Hematopoietic multipotent progenitor cell treated with erythropoietin and hydrocortisone succinate and interleukin-3 and kit ligand, for 8 days (in vitro differentiated cells): Measurements from ENCODE around the gene IGLON5.

Experiments used
- DNase-seq: peaks from one replicate; pipeline ENCODE4 v3.0.0-alpha.2; 2015

Gene IGLON5

DNA sequence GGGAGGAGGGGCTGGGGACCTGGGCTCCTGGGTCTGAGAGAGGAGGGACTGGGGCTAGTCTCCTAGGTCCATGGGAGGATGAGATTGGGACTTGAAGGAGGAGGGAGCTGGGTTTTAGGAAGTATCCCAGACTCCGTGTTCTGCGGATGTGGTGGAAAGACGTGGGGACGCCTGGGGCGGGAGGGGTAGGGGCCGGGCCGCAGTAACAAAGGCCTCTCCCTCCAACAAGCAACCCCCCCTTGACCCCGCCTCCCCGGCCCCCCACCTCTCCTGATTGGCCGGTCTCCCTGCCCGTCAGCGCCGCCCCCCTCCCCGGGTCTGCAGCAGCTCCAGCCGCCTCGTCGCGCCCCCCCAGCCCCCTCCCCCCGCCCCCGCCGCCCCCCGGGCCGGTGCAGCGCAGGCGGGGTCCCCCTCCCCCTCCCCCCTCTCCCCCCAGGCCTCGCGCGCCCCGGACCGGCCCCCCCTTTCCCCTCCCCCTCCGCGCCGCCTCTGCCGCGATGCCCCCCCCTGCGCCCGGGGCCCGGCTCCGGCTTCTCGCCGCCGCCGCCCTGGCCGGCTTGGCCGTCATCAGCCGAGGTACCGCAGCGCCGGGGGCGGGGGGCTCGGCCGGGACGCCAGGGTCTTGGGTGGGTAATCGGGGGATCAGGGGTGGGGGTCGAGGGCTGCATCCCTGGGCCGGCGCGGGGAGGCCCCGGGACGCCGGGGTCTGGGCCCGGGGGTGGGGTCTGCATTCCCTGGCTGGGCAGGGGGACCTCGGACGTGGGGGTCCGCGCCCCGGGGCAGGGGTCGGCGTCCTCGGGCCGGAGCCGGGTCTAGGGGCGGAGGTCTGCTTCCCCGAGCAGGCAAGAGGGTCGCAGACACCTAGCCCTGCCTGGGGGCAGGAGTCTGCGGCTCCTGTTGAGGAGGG is at the start of gene IGLON5:
TSS of gene IGLON5 (plus strand) at position 294 of the 907 bp plus-strand sequence. CDS start at position 498, 204 bp downstream.
- no peak for DNase-seq

DNA sequence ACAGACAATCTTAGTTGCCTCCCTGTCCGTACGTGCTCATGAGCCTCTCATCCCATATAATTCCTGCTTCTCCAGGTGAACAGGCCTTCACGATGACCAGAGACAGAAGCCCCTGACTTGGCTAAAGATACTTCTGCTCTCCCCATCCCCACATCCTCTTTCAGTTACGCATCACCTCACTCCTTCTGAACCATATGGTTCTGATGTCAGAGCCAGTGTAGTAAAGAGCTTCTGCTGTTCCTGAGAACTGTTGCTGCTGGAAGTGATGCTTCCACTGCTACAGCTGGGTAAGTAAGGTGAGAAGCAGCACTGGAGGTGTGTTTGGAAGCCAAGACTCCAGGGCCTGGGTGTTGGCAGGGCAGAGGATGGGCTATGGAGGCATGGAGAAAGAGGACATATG is 47.6 kb upstream of the IGLON5 start:
- DNase-seq = no peak

DNA sequence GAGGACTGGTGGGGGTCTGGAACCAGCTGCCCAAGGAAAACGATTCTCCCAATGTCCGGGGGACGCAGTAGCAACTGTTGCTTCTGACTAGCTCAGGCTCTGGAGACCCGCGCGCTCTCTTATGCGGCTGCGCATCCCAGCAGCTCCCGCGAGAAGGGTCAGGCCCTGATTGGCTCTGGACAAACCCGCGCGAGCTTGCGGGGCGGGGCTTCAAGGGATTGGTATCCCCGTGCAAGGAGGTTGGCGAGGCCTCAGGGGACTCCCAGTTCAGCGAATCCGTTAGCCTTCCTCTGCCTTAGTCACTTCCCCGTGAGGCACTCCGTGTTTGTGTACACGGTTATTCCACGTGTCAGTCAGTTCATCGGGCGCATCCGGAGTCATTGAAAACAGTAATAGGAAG is 40.4 kb upstream of the IGLON5 start:
- DNase-seq = no peak

- DNase-seq = peak; percentile 7
These were observed 39.1 kb upstream of the IGLON5 start for GRCh38 chr19:51272183-51272810.

- no peak for DNase-seq
These were observed 37.2 kb upstream of the IGLON5 start for GRCh38 chr19:51274049-51274770.

- DNase-seq = no peak
These were observed 34.3 kb upstream of the IGLON5 start for GRCh38 chr19:51277112-51277511.

GRCh38 chr19:51282335-51282734 is 29.1 kb upstream of the IGLON5 start:
- DNase-seq = no peak

DNA sequence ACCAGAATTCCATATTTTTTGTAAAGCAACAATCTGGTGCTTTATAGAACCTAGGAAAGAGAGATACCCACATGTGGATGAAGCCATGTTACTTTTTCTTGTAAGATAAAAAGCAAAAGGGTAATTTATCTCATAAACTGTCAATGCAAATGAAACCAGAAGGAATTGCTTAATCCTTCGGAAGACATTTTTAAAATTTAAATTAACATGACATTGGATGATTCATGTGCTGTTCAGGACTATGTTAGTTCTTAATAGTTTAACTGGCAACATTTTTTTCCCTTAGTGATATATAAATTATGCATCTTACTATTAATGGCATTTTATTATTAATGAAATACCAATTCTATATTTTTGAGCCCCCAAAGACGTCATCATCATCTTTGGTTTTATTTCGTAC is 25.8 kb upstream of the IGLON5 start:
- DNase-seq = no peak

GRCh38 chr19:51289635-51290034 is 21.8 kb upstream of the IGLON5 start:
- no peak for DNase-seq

DNA sequence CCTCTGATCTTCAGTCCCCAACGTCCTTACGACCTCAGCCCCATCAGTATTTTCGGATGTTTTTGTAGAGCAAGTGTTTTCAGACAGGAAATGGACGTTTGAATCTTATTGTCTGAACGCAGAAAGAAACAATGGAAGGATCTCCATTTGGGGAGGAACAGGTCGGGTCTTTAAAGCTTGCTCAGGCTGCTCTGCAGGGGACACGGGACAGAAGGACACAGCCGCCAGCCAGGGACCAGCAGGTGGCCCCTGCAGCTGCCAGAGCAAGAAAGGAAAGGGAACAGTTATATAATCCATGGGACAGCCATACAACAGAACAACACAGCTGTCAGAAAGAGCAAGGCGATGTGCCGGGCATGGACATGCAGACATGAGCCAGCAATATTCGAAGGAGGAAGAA is 18.5 kb upstream of the IGLON5 start:
- no peak for DNase-seq

GRCh38 chr19:51293571-51294210 is 17.8 kb upstream of the IGLON5 start:
- no peak for DNase-seq

- DNase-seq = no peak
These were observed 17.1 kb upstream of the IGLON5 start for GRCh38 chr19:51294211-51294976.

GRCh38 chr19:51294977-51295375 is 16.5 kb upstream of the IGLON5 start:
- DNase-seq = no peak

DNA sequence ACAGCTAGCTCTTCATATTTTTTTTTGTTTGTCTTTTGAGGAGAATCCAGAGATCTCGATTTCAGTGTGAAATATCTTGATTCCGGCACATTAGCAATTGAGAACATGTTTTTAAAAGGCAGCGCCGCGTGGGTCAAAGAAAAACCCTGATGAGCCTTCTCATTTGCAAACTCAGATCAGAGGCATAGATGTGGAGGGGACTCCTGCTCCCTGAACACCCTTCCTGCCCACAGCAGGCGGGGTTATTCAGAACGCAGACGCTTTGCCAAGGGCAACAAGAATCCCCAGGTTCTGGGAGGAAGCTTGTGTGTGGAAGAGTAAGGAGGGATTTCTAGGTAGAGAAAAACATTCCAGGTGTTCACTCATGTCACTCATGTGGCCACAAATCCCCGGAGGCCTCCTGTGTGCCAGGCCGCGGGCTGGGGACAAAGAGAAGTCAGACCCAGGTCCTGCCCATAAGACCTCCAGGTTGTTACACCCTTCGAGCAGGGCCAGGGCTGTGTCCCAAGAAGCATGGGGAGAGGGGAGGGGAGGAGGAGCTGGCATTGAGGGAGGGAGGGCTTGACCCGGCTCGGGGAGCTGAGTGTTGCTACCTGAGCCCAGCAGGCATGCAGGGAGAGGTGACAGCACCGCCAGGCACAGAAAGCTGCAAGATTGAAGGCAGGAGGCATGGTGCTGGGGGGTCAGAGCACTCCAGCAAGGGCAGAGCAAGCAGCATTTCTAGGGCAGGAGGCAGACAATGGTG is 15.9 kb upstream of the IGLON5 start:
- DNase-seq = no peak

- DNase-seq = no peak
These were observed 14.9 kb upstream of the IGLON5 start for GRCh38 chr19:51296336-51297093.

DNA sequence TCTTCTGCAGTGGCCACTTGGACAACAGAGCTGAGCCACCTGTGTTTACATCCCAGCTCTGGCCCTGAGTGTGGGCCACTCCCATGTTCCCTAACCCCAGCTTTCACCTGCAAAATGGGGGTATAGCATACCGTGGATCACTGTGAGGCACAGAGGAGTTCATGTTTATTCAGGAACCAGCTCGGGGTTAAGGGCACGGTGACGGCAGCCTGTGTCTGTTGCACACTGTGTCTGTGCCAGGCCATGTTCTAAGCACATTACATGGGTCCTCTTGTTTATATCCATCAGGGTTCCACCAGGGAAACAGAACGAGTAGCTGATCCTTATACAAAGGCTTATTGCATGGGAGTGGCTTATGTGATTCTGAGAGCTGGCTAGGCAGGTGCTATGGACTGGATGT is 14.0 kb upstream of the IGLON5 start:
- no peak for DNase-seq

GRCh38 chr19:51301266-51301665 is 10.2 kb upstream of the IGLON5 start:
- no peak for DNase-seq

GRCh38 chr19:51305479-51305878 is 6.0 kb upstream of the IGLON5 start:
- DNase-seq = no peak

DNA sequence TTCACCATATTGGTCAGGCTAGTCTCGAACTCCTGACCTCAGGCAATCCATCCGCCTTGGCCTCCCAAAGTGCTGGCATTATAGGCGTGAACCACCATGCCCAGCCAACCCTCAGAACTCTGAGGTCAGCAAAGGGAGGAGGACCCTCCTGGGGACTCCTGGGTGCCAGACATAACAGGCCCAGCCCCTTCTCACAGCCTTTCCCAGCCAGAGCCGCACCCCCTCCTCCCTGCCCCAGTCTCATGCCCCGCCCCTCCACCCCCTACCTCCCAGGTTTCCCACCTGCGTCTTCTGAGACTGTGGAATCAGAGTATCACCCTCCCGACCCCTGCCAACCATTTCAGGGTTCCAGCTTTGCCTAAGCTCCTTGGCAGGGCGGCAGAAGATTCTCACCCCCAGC is 5.2 kb downstream of the IGLON5 start:
- no peak for DNase-seq

GRCh38 chr19:51317376-51317775 is 5.9 kb downstream of the IGLON5 start:
- DNase-seq = peak; percentile 56

DNA sequence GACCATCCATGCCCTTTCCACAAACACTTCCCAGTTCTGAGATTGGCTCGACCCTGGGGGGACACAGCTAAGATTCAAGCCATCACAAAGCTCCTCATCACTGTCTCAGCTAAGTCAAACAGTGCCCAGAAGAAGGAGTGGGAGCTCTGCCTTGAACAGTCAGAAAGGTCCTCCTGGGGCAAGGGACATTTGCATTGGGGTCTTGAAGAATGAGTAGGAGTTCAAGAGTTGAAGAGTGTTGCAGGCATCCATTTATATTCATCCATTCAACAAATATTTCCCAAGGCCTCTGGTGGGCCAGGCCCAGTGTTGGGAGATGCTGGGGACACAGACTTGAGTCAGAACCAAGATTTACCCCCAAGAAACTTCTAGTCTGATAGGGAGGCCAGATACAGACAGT is 6.5 kb downstream of the IGLON5 start:
- no peak for DNase-seq
